Central memory CD8-positive, alpha-beta T cell (primary cell): Measurements from ENCODE around the gene RNF169.
A peak's percentile ranks its signal among the peaks of the same experiment; 100 is the strongest.

Experiments used
- ATAC-seq: fragments of 150-1000 bp; cut with Tn5 transposase; replicated peaks from 2 replicates; pipeline ENCODE4 v1.10.0; 2022; ENCODE audit warnings: mild to moderate bottlenecking, moderate FRiP score, moderate number of reproducible peaks; ENCODE audit not compliant: poor library complexity, severe bottlenecking; ENCODE audit errors: extremely low read depth
- DNase-seq, 2 donors: peaks; one replicate each; pipeline ENCODE4 v3.0.0; 2021; ENCODE audit warnings: low spot score in 2 of 2
- H3K27ac Mint-ChIP-seq: one replicate; pipeline ENCODE4 v1.8.0; 2022; ENCODE audit warnings: low read depth, mild to moderate bottlenecking, moderate library complexity, mixed read lengths
- H3K27me3 Mint-ChIP-seq: one replicate; pipeline ENCODE4 v1.8.0; 2022; ENCODE audit warnings: mixed read lengths
- H3K36me3 Mint-ChIP-seq: one replicate; pipeline ENCODE4 v1.8.0; 2022; ENCODE audit warnings: mild to moderate bottlenecking, moderate library complexity, mixed read lengths; ENCODE audit not compliant: insufficient read depth
- H3K4me1 Mint-ChIP-seq: one replicate; pipeline ENCODE4 v1.8.0; 2022; ENCODE audit warnings: mixed read lengths
- H3K4me3 Mint-ChIP-seq: one replicate; pipeline ENCODE4 v1.8.0; 2022; ENCODE audit warnings: mild to moderate bottlenecking, moderate library complexity, mixed read lengths
- H3K9me3 Mint-ChIP-seq: one replicate; pipeline ENCODE4 v1.8.0; 2022; ENCODE audit warnings: mixed read lengths

The RNF169 gene

DNA sequence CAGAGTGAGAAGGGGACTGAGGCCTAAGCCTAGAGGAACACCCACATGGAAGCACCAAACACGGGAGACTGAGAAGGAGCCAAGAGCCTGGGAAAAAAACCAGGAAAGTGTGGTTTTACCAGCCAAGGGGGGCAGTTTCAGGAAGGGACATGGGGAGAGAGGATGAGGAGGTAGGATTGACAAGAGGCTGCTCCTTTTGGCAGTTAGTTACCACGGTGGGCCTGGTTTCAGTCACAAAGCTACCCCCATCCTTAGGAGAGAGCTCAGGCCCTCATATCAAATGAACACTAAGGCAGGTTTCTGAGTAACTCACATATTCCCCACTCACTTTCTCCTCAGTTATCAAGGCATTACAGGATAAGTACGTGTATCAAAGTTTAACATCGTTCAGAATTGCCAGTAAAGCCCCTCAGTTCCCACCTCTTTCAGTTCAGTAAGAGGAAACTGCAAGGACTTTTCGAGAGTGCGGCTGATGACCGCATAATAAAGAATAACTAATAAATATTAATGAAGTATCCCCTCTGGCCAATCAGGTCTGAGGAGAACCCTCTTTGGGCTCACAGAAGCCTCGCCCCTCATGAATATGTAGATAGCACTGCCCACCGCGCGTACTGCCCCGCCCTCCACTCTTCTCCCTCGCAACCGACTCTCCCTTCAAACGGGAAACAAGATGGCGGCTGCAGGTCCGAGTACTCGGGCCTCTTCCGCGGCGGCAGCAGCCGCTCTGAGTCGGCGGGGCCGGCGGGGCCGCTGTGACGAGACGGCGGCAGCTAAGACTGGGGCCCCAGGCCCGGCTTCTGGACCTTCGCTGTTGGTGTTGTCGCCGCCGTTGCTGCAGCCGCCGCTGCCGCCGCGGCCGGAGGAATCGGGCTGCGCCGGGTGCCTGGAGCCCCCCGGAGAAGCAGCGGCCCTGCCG is at the start of gene RNF169:
Gene RNF169, plus strand, starts transcription at position 639 of the 916 bp plus-strand sequence. Its CDS starts 32 bp downstream, at position 671.
- Mint-ChIP-seq H3K36me3 (peaks cover 8% of the 10 kb centered on the region), H3K4me3 (peak within 1 kb of the TSS; percentile 86), H3K27me3 (no peaks in the 10 kb centered on the region), H3K9me3 (no peaks in the 10 kb centered on the region), H3K27ac (peak within 1 kb of the TSS; percentile 89), H3K4me1 (peaks cover 37% of the 10 kb centered on the region)
- DNase-seq: peak; percentile 75 to 87
- ATAC-seq: peak; percentile 99

DNA sequence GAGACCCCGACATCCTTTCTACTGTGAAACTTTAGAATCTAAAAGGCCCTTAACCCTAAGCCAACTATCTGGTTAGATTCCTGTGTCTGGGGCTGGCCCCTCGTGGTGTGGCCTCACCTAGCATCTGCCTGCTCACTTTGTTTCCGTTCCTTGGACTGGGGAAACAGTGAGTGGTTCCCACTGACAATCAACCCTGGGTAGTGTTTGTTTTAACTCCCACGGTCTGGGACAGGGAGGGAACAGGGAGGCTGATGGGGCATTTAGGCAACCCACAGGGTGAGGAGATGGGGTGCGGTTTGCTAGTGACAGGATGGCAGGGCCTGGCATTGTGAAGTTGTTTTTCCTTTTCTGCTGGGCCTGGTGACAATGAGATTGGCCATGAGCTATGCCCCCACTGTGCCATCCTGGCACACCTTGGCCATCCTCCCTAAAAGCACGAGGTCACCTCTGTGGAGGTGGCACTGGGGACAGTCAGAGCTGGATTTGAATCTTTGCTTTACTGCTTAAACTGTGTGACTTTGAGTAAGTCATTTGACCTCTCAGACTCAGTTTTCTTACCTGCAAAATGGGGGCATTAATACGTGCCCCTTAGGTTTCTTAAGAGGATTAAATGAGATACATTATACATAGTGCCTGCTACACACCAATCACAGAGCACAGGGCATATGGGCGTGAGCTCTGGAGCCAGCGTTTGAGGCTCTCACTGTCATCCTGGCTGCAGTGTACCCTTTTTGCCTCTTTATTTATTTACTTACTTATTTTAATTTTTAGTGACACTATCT is 48.8 kb upstream of the RNF169 start:
- Mint-ChIP-seq H3K9me3 (no peaks in the 10 kb centered on the region), H3K27me3 (peaks cover 16% of the 10 kb centered on the region), H3K4me3 (no peak overlapping the region), H3K36me3 (no peaks in the 10 kb centered on the region), H3K4me1 (no peaks in the 10 kb centered on the region), H3K27ac (peak overlapping the region; percentile 57)
- ATAC-seq (no peak), DNase-seq (no peak)

DNA sequence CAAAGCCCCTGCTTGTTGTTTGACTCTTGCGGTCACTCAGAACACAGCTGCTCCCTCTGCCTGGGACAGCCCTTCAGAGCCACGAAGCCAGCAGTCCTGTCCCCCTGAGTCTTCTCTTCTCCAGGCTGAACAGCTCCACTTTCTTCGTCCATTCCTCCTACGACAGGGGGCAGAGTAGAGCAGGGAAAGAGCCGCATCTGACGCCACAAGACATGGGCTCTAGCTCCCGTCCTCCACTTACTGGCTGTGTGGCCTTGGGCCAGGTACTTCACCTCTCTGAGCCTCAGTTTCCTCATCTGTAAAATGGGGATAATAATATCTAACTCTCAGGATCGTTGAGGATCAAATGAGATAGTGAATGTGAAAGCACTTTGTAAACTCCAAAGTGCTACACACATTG is 47.3 kb upstream of the RNF169 start:
- no peak overlapping the region for H3K27ac Mint-ChIP-seq
- DNase-seq (no peak), ATAC-seq (no peak)
- peaks cover 11% of the 10 kb centered on the region for H3K27me3 Mint-ChIP-seq
- H3K36me3 Mint-ChIP-seq: no peaks in the 10 kb centered on the region
- no peaks in the 10 kb centered on the region for H3K9me3 Mint-ChIP-seq
- H3K4me3 Mint-ChIP-seq: no peak overlapping the region
- no peaks in the 10 kb centered on the region for H3K4me1 Mint-ChIP-seq

GRCh38 chr11:74702383-74703007 is 46.2 kb upstream of the RNF169 start:
- H3K4me1 Mint-ChIP-seq: no peaks in the 10 kb centered on the region
- no peaks in the 10 kb centered on the region for H3K27me3 Mint-ChIP-seq
- no peak overlapping the region for H3K27ac Mint-ChIP-seq
- DNase-seq (peak; percentile 37 to 41), ATAC-seq (no peak)
- H3K4me3 Mint-ChIP-seq: no peak overlapping the region
- no peaks in the 10 kb centered on the region for H3K36me3 Mint-ChIP-seq
- no peaks in the 10 kb centered on the region for H3K9me3 Mint-ChIP-seq

DNA sequence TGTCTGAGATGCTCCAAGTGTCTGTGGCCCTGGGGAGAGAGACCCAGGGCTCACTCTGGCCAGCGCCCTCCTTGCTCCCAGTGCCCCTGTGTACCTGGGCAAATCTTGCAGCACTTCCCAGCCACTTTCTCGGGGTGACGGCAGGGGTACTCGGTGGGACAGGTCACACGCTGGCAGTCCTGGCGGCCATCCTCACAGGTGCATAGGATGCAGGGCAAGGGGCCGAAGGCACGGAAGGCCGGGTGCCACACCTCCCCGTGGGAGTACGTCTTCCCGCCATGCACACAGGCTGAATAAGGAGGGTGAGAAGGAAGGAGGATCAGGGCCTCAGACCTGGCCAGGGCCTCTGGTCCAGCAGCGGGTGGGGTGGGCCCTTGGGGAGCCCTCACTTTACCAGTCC is 45.4 kb upstream of the RNF169 start:
- no peaks in the 10 kb centered on the region for H3K36me3 Mint-ChIP-seq
- H3K4me3 Mint-ChIP-seq: no peak overlapping the region
- no peaks in the 10 kb centered on the region for H3K27me3 Mint-ChIP-seq
- H3K9me3 Mint-ChIP-seq: no peaks in the 10 kb centered on the region
- no peaks in the 10 kb centered on the region for H3K4me1 Mint-ChIP-seq
- H3K27ac Mint-ChIP-seq: no peak overlapping the region
- DNase-seq (no peak), ATAC-seq (no peak)

DNA sequence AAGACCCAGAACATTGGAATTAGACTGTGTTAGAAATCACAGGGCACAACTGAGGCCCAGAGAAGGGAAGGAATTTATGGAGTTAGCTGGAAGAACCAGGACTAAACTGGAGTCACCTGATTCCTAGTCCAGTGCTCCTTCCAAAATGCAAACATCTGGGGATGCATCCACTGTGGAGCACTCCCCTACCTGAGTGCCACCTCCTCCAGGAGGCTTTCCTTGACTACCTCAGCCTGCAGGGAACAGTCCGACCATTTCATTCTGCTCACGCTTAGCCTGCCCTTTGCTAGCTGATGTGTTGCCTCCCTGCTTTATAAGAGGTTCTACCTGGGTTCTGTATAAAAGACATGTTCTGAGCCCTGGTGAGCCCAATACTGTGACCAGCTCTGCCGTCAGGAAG is 41.5 kb upstream of the RNF169 start:
- Mint-ChIP-seq H3K36me3 (no peaks in the 10 kb centered on the region), H3K27me3 (no peaks in the 10 kb centered on the region), H3K9me3 (no peaks in the 10 kb centered on the region), H3K4me1 (no peaks in the 10 kb centered on the region), H3K27ac (no peak overlapping the region), H3K4me3 (no peak overlapping the region)
- ATAC-seq: no peak
- DNase-seq: no peak

GRCh38 chr11:74707602-74708510 is 40.8 kb upstream of the RNF169 start:
- no peaks in the 10 kb centered on the region for H3K9me3 Mint-ChIP-seq
- no peak overlapping the region for H3K27ac Mint-ChIP-seq
- DNase-seq: no peak
- H3K36me3 Mint-ChIP-seq: no peaks in the 10 kb centered on the region
- H3K4me3 Mint-ChIP-seq: no peak overlapping the region
- H3K4me1 Mint-ChIP-seq: no peaks in the 10 kb centered on the region
- no peak for ATAC-seq
- no peaks in the 10 kb centered on the region for H3K27me3 Mint-ChIP-seq

GRCh38 chr11:74709175-74709574 is 39.5 kb upstream of the RNF169 start:
- H3K9me3 Mint-ChIP-seq: no peaks in the 10 kb centered on the region
- no peaks in the 10 kb centered on the region for H3K4me1 Mint-ChIP-seq
- DNase-seq (no peak), ATAC-seq (no peak)
- H3K27me3 Mint-ChIP-seq: no peaks in the 10 kb centered on the region
- H3K27ac Mint-ChIP-seq: no peak overlapping the region
- H3K36me3 Mint-ChIP-seq: no peaks in the 10 kb centered on the region
- H3K4me3 Mint-ChIP-seq: no peak overlapping the region

DNA sequence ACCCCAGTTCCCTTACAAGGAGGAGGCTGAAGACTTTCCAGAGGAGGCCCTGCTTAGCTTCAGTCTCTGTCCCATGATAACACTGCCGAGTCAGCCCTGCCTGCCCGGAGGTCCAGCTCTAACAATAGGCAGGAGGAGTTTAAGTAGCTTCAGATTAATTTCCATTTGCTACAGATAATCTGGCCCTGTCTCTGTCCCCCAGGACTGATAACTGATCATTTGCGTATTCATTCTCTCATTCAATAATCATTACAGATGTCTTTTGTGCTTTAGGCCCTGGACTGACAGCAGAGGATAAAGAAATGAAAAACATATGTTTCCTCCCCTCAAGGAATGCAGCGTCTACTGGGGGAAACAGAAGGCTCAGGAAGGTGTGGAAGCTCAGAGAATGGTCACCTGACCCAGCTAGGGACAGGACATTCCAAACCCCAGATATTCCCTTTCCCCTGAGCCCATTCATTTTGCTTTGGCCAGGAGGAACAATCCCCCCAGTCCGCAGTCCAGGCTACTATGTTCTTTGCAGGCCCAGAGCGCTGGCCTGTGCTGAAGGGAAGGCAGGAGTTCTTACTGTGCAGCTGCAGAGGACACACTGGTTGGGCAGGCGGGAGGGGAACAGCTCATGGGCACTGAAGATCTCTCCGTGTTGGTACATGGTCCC is 38.2 kb upstream of the RNF169 start:
- ATAC-seq (no peak), DNase-seq (no peak)
- no peaks in the 10 kb centered on the region for H3K4me1 Mint-ChIP-seq
- no peaks in the 10 kb centered on the region for H3K9me3 Mint-ChIP-seq
- no peak overlapping the region for H3K4me3 Mint-ChIP-seq
- no peaks in the 10 kb centered on the region for H3K36me3 Mint-ChIP-seq
- no peaks in the 10 kb centered on the region for H3K27me3 Mint-ChIP-seq
- no peak overlapping the region for H3K27ac Mint-ChIP-seq

DNA sequence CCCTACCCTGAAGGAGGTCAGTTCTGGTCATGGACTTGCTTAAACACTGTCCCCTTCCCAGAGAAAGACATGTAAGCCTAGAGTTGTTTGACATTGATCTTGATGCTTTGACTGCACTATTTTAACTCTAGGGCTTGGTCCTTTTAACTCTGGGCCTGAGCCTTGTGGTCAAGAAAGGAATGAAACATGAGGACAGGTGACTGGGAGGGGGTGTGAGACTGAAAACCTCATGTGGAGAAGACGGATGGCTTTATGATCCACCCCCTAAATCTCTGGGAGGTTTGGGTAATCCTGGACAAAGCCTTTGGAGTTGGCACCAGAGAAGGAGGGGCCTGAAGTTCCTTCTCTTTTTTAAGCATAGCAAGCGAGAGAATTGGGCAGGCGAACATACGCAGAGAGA is 35.0 kb upstream of the RNF169 start:
- Mint-ChIP-seq H3K4me3 (no peak overlapping the region), H3K27ac (no peak overlapping the region), H3K27me3 (no peaks in the 10 kb centered on the region), H3K36me3 (no peaks in the 10 kb centered on the region), H3K9me3 (no peaks in the 10 kb centered on the region), H3K4me1 (no peaks in the 10 kb centered on the region)
- no peak for DNase-seq
- no peak for ATAC-seq

DNA sequence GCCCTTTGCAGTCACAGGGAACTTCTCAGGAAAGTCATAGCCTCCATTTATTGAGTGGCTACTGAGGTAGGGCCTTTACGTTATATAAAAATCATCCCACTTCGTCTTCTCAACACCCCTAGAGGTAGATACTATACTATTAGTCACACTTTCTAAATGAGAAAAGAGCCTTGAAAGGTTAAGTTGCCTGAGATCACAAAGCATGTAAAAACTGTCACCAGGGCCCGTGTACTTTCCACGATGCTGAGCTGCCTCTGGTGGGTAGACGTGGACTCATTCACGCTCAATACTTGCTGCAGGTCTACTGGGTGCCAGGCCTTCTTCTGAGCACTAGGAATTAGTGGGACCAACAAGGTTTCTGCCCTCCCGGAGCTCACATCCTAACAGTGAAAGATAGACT is 33.7 kb upstream of the RNF169 start:
- DNase-seq (no peak), ATAC-seq (no peak)
- Mint-ChIP-seq H3K36me3 (no peaks in the 10 kb centered on the region), H3K9me3 (no peaks in the 10 kb centered on the region), H3K27ac (no peak overlapping the region), H3K4me1 (no peaks in the 10 kb centered on the region), H3K4me3 (no peak overlapping the region), H3K27me3 (no peaks in the 10 kb centered on the region)
